T-helper 2 cell treated with Interferon-gamma antibody and Interleukin-4, amounts not matched to agents 5 μg/mL and 100 μg/mL, for 36 hours (primary cell): ENCODE measurements around the gene KLHL29.

ENCODE experiments used
- DNase-seq: peaks from one replicate; pipeline ENCODE4 v3.0.0; 2021; ENCODE audit warnings: low spot score
- H3K27ac Mint-ChIP-seq: one replicate; pipeline ENCODE4 v1.8.0; 2021; ENCODE audit warnings: mild to moderate bottlenecking, mixed read lengths
- H3K27me3 Mint-ChIP-seq: one replicate; pipeline ENCODE4 v1.8.0; 2021; ENCODE audit warnings: low read depth, mixed read lengths
- H3K36me3 Mint-ChIP-seq: one replicate; pipeline ENCODE4 v1.8.0; 2021; ENCODE audit warnings: low read depth, mixed read lengths
- H3K4me1 Mint-ChIP-seq: one replicate; pipeline ENCODE4 v1.8.0; 2021; ENCODE audit warnings: low read depth, mixed read lengths
- H3K4me3 Mint-ChIP-seq: one replicate; pipeline ENCODE4 v1.8.0; 2022; ENCODE audit warnings: mild to moderate bottlenecking, moderate library complexity, mixed read lengths
- H3K9me3 Mint-ChIP-seq: one replicate; pipeline ENCODE4 v1.8.0; 2021; ENCODE audit warnings: mixed read lengths

The KLHL29 gene

DNA sequence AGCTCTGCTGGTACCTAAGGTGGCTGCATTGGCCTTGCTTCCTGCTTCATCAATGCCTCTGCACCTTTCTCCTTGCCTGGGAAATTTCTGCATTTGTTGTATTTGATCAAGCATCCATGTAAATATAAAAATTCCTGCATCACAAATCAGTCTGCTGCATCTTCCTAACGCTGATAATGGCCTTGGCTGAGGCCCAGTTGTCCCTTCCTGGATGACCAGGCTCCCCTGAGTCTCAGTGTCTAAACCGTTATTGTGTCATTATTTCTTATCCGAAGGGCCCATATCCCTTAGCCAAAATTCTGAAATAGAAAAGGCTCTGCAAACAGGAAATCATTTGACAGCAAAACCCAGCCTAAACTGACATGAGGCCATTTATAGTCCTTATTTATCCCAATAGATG is 62.4 kb downstream of the KLHL29 start:
- no peak overlapping the region for H3K27ac Mint-ChIP-seq
- no peaks in the 10 kb centered on the region for H3K36me3 Mint-ChIP-seq
- H3K4me3 Mint-ChIP-seq, result no peak overlapping the region
- H3K4me1 Mint-ChIP-seq, result peaks cover 9% of the 10 kb centered on the region
- H3K27me3 Mint-ChIP-seq, result peaks cover 9% of the 10 kb centered on the region
- no peak for DNase-seq
- H3K9me3 Mint-ChIP-seq, result no peaks in the 10 kb centered on the region

DNA sequence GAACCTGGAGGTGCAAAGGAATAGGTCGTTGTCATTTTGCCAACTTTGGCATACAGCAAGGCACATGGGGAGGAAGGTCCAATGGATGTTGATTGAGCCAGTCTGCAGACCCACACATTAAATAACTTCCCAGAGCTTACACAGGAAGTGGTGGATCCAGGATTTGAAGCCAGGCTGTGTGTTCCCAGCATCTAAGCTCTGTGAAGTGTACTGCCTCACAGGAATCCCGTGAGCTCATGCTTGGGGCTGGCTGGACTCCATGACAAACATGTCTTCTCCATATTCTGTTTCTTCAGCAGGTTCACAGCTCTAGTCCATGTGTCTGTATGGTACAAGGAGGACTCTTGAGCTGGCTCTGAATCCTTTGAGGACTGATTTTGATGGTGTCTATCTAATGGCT is 63.9 kb downstream of the KLHL29 start:
- H3K36me3 Mint-ChIP-seq, result no peaks in the 10 kb centered on the region
- DNase-seq, result no peak
- peaks cover 9% of the 10 kb centered on the region for H3K27me3 Mint-ChIP-seq
- H3K4me1 Mint-ChIP-seq, result peaks cover 21% of the 10 kb centered on the region
- no peak overlapping the region for H3K4me3 Mint-ChIP-seq
- no peaks in the 10 kb centered on the region for H3K9me3 Mint-ChIP-seq
- no peak overlapping the region for H3K27ac Mint-ChIP-seq

DNA sequence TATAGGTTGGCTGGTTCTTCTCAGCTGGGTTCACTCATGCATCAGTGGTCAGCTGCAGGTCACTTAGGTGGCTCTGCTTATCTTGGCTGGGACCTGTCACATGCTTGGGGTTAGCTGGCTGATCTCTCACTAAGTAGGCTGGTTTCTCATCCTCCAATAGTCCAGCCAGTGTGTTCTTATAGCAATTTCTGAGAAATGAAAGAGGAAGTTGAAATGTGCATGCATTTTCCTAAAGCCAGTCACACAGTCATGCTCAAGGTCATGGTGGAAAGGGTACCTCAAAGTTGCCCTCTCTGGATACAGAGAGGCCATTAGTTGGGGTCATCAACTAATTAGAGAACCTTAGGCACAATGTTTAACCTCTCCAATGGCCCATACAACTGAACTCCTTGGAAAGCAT is 64.4 kb downstream of the KLHL29 start:
- Mint-ChIP-seq H3K27ac (no peak overlapping the region), H3K9me3 (no peaks in the 10 kb centered on the region), H3K4me1 (peaks cover 21% of the 10 kb centered on the region), H3K4me3 (no peak overlapping the region), H3K27me3 (peaks cover 9% of the 10 kb centered on the region), H3K36me3 (no peaks in the 10 kb centered on the region)
- no peak for DNase-seq

DNA sequence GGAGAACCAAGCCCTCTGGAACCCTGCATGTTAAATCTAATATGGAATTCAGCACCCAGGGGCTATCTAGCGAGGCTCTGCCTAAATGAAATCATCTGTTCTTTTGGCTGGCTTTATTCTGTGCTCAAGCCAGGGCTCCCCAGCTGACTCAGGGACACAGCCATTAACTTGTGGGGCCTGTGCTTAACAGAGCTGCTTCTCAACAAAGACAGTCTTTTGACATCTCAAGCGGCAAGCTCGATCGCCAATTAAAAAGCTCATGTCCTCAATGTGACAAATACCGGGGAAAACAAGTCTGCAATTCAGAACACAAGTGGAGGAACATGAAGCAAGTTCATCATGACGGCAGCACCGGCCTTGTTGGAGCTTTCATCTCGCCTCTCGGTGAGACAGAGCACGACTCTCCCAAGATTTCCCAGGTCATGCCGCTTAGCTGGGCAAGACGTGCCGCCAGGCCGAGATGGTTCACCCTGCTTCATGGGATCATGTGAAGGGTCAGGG is 64.9 kb downstream of the KLHL29 start:
- H3K4me1 Mint-ChIP-seq, result peaks cover 21% of the 10 kb centered on the region
- H3K9me3 Mint-ChIP-seq, result no peaks in the 10 kb centered on the region
- H3K4me3 Mint-ChIP-seq, result no peak overlapping the region
- peaks cover 12% of the 10 kb centered on the region for H3K27me3 Mint-ChIP-seq
- no peak for DNase-seq
- no peak overlapping the region for H3K27ac Mint-ChIP-seq
- no peaks in the 10 kb centered on the region for H3K36me3 Mint-ChIP-seq

DNA sequence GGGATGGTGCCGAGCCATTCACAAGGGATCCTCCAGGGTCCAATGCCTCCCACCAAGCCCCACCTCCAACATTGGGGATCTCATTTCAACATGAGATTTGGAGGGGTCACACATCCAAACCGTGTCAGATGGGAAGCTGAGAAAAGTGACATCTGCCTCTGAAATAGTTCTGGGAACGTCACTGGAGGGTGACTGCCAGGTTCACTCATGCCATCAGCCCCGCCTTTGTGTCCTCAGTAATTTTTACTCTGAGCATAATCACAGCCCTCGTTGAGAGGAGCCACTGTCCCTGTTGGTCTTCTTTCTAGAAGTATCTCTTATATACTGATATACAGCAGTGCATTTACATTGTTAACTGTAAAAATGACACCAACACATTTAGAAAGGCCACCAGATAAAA is 67.4 kb downstream of the KLHL29 start:
- Mint-ChIP-seq H3K27me3 (peaks cover 3% of the 10 kb centered on the region), H3K4me1 (peaks cover 21% of the 10 kb centered on the region), H3K4me3 (no peak overlapping the region), H3K36me3 (no peaks in the 10 kb centered on the region), H3K27ac (no peak overlapping the region), H3K9me3 (no peaks in the 10 kb centered on the region)
- DNase-seq, result no peak

DNA sequence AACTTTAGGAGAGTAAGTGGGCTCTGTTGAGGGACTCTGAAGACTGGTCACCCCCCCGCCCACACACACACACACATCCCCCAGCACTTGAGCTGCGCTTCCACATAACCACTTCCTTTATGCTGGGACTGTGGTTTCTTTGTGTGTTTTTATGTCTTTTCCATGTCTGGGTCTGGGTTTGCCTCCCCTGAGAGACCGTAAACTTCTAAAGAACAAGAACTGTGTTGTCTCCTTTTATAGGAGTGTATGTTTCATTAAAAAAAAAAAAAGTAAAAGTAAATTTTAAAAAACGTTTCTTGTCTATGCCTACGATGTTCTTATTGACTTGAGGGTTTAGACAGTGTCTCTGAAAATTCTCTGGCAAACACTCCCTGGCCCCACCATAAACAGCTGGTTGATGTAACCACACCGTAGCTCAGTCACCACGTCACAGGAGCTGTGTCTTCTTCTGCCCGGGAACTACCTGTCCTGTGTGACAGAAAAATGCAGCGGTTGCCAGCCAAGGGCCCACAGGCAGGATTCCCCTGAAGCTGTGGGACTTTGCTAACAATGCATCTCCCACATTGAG is 68.0 kb downstream of the KLHL29 start:
- DNase-seq, result no peak
- peaks cover 21% of the 10 kb centered on the region for H3K4me1 Mint-ChIP-seq
- peak overlapping the region; percentile 41 for H3K4me3 Mint-ChIP-seq
- no peaks in the 10 kb centered on the region for H3K36me3 Mint-ChIP-seq
- H3K9me3 Mint-ChIP-seq, result no peaks in the 10 kb centered on the region
- peaks cover 3% of the 10 kb centered on the region for H3K27me3 Mint-ChIP-seq
- H3K27ac Mint-ChIP-seq, result peak overlapping the region; percentile 27

DNA sequence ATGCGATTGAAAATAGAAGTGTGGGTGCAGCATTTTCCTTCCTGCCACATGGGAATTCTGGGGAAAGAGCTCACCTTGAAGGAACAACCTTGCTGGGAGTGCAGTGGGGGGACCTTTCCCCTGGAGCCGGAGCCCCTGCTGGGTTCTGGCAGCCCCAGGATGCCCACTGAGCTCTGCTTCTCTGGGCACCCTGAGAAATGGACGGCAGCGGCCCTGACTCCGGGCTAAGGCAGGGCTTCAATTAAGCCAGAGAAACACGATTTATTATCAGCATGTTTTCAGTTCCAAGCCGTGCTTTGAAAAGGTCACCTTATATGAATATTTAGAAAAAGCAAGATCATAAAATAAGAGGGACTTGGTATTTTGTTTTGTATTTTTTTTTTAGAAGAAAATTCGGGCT is 68.5 kb downstream of the KLHL29 start:
- Mint-ChIP-seq H3K27ac (no peak overlapping the region), H3K4me3 (peak overlapping the region; percentile 41), H3K9me3 (no peaks in the 10 kb centered on the region), H3K36me3 (no peaks in the 10 kb centered on the region), H3K4me1 (peaks cover 21% of the 10 kb centered on the region), H3K27me3 (peaks cover 3% of the 10 kb centered on the region)
- DNase-seq, result no peak

DNA sequence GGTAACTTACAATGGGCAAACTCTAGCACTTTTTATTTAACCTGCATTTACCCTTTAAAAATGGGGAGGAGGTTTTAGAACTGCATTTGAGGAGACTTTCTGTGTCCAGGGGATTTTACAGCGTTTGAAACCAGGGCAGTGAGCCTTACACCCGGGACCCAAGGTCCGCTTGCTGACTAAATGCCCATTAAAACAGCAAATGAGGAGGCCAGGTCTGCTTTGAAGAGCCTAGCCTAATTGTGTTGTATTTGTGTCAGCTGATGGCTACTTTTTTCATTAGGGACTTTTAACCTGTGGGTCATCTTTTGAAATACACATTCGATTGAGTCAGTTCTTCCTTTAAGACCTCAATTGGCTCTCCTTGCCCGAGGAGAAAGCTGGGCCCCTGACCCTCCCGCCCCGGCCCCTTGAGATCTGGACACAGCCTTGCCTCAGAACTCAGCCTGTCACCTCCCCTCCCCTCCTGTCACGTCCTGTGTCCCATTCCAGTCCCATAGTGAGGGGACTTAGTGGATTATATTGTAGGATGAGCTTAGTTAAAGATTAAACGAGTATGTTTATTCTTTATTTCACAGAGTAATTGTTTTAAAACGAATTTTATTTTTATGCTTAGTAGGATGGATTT is 69.0 kb downstream of the KLHL29 start:
- Mint-ChIP-seq H3K4me3 (no peak overlapping the region), H3K4me1 (peaks cover 21% of the 10 kb centered on the region), H3K36me3 (no peaks in the 10 kb centered on the region), H3K27me3 (peaks cover 3% of the 10 kb centered on the region), H3K27ac (no peak overlapping the region), H3K9me3 (no peaks in the 10 kb centered on the region)
- no peak for DNase-seq

DNA sequence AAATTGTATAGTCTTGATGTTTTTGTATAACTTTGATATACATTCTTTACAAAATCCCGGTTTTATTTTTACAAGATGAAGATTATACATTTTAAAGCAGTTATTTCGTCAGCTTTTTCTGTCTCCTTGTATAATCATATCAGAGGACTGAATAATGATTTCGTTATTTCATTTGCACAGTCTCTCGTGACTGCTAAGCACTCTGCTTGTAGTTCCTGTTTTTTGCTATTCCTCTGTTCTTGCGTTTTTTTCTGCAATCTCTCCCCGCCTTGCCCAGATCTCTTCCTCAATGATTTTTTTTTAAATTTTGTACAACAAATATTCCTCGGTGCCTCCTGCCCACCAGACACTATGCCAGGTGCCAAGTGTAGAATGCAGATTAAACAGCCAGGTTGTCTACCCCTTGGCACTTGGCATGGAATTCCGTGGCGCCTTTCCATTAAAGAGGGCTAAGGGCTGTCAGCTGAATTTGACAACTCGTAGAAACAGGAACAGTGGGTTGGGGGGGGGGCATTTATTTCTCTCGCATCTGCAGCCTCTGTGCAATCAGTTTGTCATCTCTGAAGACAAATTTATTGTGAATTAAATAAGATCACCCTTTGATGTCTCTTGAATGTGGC is 69.6 kb downstream of the KLHL29 start:
- Mint-ChIP-seq H3K4me3 (no peak overlapping the region), H3K4me1 (peaks cover 15% of the 10 kb centered on the region), H3K9me3 (no peaks in the 10 kb centered on the region)

DNA sequence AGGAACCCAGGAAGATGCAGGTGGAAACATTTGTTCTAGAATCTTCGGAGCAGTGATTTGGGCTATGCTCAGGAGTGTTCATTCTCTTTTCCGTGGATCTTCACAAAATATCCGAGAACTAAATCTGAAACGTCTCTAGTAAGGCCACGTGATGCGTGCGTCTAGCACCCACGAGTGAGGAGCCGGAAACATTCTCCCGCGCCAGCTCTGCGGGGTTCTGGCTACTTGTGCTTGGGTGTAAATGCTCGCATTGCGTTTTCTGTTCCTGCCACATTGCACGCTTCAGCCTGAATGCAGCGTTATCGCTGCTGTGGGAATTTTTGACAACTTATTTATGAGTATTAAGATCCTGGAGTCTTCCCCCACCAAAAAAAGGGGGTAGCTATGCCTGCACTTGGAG is 71.4 kb downstream of the KLHL29 start:
- DNase-seq, result no peak
- Mint-ChIP-seq H3K9me3 (no peaks in the 10 kb centered on the region), H3K4me1 (peaks cover 18% of the 10 kb centered on the region), H3K27ac (no peak overlapping the region), H3K36me3 (no peaks in the 10 kb centered on the region), H3K27me3 (peaks cover 8% of the 10 kb centered on the region), H3K4me3 (no peak overlapping the region)

More for the DNA sequence above, 69.6 kb downstream of the KLHL29 start:
- H3K27ac Mint-ChIP-seq, result no peak overlapping the region
- DNase-seq, result no peak
- peaks cover 3% of the 10 kb centered on the region for H3K27me3 Mint-ChIP-seq
- H3K36me3 Mint-ChIP-seq, result no peaks in the 10 kb centered on the region

DNA sequence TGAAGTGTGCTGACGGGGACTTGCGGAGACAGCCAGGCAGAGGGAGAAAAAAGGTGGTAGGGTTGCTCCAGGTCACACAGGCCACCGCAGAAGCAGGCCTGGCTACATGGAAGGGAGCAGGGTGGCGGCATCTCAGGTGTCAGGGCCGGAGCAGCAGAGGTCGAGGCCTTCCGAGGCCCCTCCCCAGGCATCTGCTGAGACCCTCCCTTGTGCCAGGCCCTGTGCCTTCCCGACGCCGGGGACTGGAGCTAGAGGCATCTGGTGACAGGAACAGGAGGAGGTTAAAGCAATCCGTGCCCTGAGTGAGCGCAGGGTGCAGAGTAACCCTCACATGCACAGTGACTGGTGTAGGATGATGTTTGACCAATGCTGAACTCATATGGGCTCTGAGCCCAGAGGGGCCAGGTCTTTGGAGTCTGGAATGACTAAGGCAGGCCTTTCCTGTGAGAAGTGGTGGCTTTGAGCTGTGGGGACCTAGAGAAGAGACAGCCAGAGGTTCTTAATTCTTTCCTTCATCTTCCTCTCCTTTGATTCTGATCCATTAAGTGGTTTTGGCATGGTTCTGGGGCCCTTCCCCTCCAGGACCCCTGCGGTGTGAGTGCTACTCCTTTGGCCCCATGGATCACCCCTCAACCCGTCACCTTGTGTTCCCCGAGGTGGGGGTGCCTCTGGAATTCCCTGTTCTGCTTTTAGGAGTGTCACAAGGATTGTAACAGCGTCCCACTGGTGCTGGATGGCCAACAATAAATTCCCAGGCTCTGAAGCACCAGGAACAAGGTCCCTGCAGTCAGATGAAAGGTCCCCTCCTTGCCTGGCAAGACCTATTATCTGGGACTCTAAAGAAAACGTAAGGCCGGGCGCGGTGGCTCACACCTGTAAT is 72.1 kb downstream of the KLHL29 start:
- peaks cover 18% of the 10 kb centered on the region for H3K4me1 Mint-ChIP-seq
- no peak overlapping the region for H3K4me3 Mint-ChIP-seq
- H3K27ac Mint-ChIP-seq, result no peak overlapping the region
- H3K27me3 Mint-ChIP-seq, result peaks cover 11% of the 10 kb centered on the region
- H3K9me3 Mint-ChIP-seq, result no peaks in the 10 kb centered on the region
- no peak for DNase-seq
- no peaks in the 10 kb centered on the region for H3K36me3 Mint-ChIP-seq

DNA sequence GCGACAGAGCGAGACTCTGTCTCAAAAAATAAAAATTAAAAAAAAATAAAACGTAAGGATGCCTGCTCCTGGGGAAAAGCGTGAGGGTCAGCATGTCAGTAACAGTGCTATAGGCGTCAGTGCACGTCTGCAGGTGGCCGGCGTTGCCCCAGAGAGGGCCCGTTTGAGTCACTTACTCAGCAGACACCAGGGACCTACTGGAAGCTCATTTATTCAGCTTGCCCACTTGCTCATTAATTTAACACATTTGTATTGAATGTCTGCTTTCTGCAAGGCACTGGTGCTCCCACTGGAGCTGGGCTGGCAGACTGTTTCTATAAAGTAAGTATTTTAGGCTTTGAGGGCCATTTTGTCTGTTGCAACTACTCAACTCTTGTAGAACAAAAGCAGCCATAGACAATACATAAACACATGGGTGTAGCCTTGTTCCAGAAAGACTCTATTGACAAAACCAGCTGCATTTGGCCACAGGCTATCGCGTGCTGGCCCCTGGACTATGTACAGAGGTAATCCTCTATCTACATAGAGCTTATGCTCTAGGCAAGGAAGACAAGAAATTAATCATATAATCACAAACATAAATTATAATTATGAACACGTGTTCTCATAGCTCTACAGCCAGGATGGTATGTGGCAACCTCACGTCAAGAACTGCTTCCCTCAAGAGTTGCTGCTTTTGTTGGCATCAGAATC is 73.2 kb downstream of the KLHL29 start:
- Mint-ChIP-seq H3K36me3 (no peaks in the 10 kb centered on the region), H3K9me3 (no peaks in the 10 kb centered on the region), H3K4me1 (peaks cover 9% of the 10 kb centered on the region), H3K27ac (no peak overlapping the region), H3K4me3 (no peak overlapping the region), H3K27me3 (peaks cover 11% of the 10 kb centered on the region)
- no peak for DNase-seq

DNA sequence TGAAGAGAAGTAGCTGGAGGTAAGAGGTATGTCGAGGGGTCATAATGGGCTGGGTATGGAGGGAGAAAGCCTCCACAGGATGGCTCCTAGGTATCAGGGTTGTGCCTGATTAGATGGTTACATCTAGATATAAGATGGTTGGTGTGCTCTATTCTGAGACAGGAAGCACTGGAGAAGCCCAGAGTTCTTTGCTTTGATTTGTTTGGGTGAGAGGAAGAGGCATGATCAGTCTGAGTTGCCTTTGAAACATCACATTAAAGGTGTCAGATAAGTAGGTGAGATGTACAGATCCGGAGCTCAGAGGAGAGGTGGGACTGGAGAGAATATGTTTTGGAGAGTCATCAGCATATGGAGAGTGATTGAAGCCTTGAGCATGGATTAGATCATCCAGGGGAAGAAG is 74.1 kb downstream of the KLHL29 start:
- no peak for DNase-seq
- no peaks in the 10 kb centered on the region for H3K36me3 Mint-ChIP-seq
- H3K4me3 Mint-ChIP-seq, result no peak overlapping the region
- H3K9me3 Mint-ChIP-seq, result no peaks in the 10 kb centered on the region
- H3K27me3 Mint-ChIP-seq, result peaks cover 11% of the 10 kb centered on the region
- no peak overlapping the region for H3K27ac Mint-ChIP-seq
- peaks cover 5% of the 10 kb centered on the region for H3K4me1 Mint-ChIP-seq
